Measurements from ENCODE around the gene ARHGEF28. TPM values are rescaled to one million over a fixed set of nuclear protein-coding genes. Genes with fewer than 3 reads are reported as not detected.

ARHGEF28 gene
- total and polyA plus RNA-seq, 9 of the 15 experiments (the other 6 are each of a cell fraction or from before 2014, with no cell fraction given): 0.27 TPM; not detected in 8

DNA sequence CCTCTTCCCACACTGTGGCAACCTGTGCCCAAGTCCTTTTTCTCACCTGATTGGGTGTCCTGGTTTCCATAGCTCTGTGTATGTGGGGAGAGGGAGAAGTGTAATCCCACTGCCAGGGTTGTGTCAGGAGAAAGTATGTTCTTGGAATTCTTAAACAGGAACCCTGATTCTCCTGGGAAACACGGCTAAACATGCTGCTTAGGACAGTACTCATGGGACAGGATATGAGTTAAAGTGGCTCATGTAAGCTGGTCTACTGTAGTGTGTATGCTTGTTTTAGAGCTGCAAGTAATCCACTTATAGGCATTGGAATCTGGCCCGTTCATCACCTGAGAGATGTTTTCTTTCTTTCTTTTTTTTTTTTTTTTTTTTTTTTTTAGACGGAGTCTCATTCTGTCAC, 23.9 kb downstream of the ARHGEF28 start (continued):
- TF ChIP-seq, protein P1, sequence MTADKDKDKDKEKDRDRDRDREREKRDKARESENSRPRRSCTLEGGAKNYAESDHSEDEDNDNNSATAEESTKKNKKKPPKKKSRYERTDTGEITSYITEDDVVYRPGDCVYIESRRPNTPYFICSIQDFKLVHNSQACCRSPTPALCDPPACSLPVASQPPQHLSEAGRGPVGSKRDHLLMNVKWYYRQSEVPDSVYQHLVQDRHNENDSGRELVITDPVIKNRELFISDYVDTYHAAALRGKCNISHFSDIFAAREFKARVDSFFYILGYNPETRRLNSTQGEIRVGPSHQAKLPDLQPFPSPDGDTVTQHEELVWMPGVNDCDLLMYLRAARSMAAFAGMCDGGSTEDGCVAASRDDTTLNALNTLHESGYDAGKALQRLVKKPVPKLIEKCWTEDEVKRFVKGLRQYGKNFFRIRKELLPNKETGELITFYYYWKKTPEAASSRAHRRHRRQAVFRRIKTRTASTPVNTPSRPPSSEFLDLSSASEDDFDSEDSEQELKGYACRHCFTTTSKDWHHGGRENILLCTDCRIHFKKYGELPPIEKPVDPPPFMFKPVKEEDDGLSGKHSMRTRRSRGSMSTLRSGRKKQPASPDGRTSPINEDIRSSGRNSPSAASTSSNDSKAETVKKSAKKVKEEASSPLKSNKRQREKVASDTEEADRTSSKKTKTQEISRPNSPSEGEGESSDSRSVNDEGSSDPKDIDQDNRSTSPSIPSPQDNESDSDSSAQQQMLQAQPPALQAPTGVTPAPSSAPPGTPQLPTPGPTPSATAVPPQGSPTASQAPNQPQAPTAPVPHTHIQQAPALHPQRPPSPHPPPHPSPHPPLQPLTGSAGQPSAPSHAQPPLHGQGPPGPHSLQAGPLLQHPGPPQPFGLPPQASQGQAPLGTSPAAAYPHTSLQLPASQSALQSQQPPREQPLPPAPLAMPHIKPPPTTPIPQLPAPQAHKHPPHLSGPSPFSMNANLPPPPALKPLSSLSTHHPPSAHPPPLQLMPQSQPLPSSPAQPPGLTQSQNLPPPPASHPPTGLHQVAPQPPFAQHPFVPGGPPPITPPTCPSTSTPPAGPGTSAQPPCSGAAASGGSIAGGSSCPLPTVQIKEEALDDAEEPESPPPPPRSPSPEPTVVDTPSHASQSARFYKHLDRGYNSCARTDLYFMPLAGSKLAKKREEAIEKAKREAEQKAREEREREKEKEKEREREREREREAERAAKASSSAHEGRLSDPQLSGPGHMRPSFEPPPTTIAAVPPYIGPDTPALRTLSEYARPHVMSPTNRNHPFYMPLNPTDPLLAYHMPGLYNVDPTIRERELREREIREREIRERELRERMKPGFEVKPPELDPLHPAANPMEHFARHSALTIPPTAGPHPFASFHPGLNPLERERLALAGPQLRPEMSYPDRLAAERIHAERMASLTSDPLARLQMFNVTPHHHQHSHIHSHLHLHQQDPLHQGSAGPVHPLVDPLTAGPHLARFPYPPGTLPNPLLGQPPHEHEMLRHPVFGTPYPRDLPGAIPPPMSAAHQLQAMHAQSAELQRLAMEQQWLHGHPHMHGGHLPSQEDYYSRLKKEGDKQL (CRISPR knock-in tag; IDR thresholded peaks at IDR 0.05; ENCODE audit: borderline replicate concordance): no peak
- TF ChIP-seq STAT5B (CRISPR knock-in tag; IDR thresholded peaks at IDR 0.05) (no peak), MAZ (CRISPR knock-in tag; conservative IDR thresholded peaks at IDR 0.05 in 1 of 2, IDR thresholded peaks at IDR 0.05 in 1 of 2) (no peak), ZNF232 (CRISPR knock-in tag; IDR thresholded peaks at IDR 0.05) (no peak)
- TF ChIP-seq, protein P2, sequence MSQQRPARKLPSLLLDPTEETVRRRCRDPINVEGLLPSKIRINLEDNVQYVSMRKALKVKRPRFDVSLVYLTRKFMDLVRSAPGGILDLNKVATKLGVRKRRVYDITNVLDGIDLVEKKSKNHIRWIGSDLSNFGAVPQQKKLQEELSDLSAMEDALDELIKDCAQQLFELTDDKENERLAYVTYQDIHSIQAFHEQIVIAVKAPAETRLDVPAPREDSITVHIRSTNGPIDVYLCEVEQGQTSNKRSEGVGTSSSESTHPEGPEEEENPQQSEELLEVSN (IDR thresholded peaks at IDR 0.05; ENCODE audit: borderline replicate concordance in 1 of 2, extremely low read depth in 1 of 2, insufficient read depth in 1 of 2, insufficient read length in 1 of 2, low read depth in 1 of 2, low read length in 1 of 2, poor library complexity in 1 of 2, severe bottlenecking in 1 of 2): no peak
